ENCODE measurements around the gene PPP1R11.

The PPP1R11 gene

DNA sequence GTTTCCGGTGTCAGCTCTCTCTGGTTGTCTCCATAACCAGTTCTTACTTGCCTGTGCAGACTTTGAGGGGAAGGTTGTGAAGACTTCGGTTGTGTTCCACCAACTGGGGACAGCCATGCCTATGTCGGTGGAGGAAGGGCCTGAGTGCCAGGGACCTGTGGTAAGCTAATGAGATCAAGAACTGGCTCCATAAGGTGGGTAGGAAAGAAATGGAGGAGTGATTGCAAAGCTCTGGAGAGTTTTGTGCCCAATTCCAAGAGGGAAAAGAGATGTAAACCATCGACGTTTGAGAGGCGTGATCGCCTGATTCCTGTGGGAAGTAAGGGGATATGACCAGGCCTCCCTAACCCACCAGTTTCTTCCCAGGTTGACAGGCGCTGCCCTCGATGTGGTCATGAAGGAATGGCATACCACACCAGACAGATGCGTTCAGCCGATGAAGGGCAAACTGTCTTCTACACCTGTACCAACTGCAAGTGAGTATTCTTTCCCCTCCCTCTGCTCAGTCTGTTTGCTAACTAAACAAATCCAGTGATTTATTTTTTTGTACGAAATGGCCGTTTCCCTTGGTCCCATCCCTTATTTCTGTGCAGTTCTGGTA, 5.0 kb upstream of the PPP1R11 start:
- no peak for DNase-seq (ENCODE audit: low spot score)

DNA sequence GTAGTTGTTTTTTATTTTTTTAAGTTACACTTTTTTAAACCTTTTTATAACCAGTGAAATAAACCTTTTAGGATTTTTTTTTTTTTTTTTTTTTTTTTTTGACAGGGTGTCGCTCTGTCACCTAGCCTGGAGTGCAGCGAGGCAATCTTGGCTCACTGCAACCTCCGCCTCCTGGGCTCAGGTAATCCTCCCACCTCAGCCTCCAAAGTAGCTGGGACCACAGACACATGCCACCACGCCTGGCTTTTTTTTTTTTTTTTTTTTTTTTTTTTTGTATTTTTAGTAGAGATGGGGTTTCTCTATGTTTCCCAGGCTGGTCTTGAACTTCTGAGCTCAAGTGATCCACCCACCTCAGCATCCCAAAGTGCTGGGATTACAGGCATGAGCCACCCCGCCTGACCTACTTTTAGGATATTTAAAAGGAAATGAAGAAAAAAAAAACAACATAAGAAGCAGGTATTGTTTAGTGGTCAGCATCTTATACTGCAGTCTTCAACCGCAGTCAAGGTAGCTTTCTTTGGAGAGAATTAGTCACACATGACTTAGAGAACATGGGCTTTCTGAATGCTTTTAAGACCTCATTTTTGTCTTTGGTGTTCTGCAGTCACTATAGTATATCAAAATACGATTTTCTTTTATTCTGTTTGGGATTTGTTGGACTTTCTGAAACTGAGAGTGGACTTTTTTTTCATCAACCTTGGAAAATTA, 4.4 kb upstream of the PPP1R11 start:
- DNase-seq (ENCODE audit: low spot score): no peak

DNA sequence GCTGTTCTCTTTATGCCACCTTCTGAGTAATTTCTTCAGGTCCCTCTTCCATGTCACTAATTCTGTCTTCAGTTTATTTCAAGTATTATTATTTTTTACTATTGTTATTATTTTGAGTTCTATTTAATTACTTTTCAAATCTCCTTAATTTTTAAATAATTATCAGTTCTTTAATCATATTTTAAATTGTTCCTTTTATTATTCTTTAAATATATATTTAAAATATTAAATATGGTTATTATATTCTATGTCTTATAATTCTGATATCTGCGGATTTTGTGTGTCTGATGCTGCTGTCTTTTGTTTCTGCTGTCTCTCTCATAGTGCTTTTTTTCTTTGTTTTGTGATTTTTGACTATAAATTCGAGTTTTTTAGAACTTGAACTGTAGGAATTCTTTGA, 3.7 kb upstream of the PPP1R11 start:
- DNase-seq (ENCODE audit: low spot score): no peak

DNA sequence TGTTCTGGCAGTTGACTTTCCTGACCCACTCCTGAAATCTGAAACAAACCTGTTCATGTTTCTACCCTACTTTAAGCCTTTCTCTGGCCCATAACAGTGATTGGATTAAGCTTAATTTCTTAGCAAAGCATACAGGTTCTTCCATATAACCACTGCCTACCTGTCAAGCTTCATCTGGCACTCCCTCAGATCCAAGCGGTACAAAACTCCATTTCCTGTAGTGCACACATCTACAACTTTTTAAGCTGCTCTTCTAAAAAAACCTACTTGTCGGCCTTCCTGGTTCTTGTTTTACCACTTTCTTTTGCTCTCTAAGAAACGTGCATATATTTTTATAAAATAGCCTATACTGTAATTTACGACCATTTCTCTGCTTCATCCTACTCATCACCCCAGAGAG, 916 bp upstream of the PPP1R11 start:
- no peak for DNase-seq (ENCODE audit: low spot score)

DNA sequence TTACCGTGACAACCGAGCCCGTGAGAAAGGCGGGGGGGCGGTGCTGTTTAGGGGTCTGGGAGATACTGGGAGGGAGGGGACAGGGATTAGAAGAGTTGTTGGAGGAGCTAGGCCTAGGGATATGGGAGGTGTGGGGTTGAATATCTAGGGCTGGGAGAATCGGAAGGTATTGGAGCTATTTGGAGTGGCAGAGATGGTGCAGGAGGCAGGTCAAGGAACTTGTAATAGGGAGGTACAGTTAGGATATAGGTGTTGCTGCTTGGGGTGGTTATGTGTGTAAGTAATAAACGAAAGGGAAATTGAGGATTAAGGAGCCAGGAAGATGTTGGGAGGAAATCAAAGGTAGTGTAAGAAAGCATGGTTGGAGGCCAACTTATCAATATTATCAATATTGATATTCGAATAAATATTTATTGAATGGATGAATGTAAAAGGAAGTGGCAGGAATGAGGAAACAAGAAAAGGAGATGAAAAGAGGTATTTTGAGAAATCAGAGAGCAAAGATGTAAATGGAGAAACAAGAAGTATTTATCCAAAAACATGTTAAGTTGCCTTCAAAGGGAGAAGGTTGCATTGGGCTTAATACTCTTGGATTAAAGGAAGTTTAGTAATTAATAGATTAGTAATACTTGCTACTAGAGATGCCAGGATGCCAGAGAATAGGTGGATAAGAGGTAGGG, 602 bp downstream of the PPP1R11 start:
- DNase-seq (ENCODE audit: low spot score): no peak

DNA sequence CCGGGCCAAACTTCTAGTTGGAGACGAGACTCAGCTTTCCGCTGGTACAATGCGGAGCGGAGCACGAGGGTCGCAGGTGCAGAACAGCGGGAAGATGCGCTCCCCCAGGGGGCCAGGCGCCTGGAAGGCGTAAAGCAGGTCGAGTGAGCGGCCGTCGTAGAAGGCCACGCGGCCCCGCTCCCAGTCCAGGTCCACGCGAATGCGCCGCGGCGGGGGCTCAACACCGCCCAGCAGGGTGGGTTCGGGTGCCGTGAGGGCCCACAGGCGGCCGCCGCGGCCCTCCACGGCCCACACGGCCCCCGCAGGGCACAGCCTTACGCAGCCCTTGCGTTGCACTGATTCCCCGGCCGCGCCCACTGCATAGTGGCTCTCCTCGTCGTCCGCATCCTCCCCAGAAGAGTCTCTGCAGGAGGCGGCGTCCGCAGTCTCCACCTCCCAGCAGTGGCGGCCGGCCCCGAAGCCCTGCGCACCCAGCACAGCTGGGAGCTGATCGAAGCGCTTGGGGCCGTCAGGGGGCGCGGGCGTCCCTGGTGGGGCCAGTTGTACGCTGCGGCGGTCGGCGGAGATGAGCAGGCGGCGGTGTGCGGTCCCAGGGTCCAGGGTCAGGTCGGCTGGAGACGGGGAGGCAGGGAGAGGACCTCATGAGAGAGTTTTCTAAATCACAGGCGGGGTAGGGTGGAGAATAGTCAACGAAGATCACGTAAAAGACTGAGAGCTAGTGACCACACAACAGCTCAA, 4.3 kb downstream of the PPP1R11 start:
- no peak for DNase-seq (ENCODE audit: low spot score)

DNA sequence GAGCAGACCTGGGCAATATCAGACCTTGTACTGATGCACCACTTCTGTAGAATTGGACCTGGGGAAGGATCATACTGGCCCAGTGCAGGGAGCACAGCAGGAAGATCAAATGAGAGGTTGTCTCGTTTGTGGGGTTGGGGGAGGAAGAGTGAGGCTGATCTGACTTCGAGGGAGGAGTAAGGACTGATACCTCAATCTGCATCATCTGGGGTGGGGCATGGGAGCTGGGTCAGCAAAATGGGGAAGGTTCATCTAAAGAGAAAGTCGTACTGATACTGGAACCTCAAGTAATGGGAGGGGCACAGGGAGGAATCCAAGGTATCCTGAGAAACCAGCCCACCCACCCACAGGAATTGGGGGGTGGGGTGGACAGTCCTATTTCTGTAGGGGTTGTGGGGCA, 4.9 kb downstream of the PPP1R11 start:
- DNase-seq (ENCODE audit: low spot score): no peak

DNA sequence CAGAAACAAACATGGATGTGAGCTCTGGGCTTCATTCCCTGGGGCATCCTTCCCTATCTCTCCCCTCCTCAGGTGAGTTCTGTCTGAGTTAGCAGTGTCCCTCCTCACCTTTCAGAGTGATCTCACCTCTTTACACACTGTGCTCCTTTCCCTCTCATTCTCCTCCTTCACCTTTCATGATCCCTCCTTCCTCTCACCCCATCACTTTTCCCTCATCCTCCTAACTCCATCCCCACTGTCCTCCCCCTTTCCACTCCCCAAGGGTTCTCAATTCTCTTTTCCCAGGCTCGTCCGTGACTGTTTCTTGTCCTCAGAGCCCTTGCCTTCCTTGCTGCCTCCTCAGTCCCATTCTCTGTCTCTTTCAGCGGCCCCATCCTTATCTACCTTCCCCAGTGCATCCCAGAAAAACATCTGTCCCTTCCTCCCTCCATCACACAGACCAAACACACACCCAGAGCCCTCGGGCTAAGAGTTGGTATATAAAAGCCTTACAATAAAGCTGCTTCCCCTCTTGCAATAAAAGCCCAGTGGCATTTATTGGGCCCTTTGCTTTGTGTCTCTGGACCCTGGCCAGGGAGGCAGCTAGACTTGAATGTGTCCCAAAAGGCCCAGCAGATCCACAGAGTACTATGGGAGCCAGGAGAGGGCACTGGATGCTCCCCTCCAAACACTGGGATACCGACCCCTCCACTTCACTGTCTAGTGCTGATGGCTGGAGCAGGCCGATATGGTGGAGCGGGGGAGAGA, 6.7 kb downstream of the PPP1R11 start:
- no peak for DNase-seq (ENCODE audit: low spot score)

DNA sequence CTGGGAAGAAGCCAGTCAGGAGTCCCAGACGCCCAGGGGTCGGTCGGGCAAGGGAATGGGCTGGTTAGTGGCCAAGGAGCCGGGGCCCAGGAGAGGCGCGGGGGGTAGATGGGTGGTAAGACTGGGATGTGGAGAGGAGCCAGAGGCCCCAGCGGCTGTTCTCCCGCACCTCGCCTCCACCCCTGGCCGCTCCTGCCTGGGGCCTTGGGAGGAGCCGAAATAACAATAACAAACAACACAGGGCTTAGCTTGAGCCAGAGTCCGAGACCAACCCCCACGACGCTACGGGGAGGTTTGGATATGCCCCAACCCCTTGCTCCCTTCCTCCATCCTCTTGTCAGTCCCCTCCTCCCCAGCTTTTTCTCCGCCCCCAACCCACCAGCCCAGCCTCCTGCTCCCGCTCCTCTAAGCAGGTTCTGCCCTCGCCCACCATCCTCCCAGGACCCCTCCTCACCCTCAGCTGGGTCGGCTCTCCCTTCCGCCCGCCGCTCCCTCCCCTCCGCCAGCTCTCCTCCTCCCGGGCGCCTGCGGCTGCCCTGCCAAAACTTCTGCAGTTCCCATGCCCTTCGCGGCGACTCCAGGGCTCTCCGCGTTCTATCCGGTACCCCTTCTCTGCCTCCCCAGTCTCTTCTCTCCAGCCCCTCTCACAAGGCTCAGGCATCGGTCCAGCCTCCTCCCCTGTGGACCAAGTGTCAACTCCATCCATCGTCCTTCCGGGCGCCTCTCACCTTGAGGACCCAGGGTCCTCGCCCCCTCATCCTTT, 7.5 kb downstream of the PPP1R11 start:
- DNase-seq (ENCODE audit: low spot score): no peak

DNA sequence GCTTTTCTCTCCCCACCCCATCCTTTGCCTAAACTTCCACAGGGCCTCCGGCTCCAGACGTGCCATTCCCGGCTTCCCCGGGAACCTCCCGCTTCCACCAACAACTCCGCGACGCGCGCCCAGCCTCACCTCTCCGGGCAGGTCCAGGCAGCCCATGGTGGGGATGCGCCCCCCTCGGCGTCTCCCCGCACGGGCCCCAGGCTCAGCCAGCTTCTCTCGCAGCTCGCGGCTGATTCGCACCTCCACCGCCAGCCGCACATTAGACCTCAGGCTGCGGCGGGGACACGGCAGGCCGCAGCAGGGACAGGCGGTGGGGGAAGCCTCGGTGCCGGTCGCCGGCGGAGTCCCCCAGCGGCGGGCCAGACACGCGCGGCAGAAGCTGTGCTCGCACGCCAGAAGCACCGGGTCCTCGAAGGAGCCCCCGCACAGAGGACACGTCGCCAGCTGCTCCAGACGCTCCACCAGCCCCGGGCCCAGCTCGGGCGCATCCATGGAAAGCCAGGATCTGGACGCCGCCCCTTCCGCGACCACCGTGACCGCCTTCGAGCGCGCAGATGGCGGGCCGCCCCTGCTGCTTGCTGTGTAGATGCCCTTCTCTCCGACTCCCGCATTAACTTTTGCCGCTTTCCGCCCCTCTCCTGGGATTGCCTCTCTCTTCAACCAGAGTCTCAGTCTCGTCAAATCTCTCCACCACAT, 8.2 kb downstream of the PPP1R11 start, which contains the start of gene RNF39:
TSS of gene RNF39 (minus strand) at position 676 of the 696 bp plus-strand sequence. CDS start at position 492, 184 bp downstream.
- DNase-seq (ENCODE audit: low spot score): no peak

DNA sequence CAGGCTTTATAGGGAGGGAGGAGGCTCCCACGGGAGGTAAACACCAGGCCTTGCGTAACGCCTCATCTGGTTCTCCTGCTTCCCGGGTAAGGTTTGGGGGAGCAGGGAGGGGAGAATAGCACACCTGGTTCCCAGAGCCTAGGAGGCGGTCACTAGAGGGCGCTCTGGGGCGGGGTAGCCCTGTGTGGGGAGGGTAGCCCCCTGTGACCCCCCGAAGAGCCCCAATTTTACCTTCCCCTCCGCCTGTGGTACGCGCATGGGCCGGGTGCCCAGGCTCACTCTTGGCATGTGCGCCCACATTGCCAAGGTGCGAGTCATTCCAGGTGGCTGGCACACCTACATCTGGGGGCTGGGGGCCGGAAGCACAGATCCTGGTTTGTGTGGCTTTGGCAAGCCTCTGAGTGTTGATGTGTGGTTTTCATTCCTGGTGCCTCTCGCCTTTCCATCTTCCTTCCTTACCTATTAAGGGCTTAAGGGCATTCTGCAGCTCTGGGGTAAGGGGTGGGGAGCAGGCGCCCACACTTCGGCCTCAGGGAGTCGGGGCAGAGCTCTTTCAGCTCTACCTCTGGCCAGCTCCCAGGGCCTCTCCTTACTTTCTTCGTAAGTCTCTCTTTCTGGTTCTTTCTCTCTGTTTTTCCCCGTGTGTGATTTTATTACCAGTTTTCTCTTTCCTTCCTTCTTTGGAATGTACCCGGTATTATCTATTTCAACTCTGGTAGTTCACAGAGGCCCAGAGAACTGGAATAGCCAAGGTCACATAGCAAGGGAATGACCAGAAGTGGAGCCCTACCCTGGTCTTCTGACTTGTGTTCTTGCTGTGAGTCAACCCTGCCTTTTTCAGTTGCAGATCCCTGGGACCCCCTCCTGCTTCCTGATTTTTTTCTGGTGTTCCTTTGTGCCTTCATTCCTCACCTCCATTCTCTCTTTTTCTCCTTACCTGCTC, 9.1 kb downstream of the PPP1R11 start:
- no peak for DNase-seq (ENCODE audit: low spot score)

DNA sequence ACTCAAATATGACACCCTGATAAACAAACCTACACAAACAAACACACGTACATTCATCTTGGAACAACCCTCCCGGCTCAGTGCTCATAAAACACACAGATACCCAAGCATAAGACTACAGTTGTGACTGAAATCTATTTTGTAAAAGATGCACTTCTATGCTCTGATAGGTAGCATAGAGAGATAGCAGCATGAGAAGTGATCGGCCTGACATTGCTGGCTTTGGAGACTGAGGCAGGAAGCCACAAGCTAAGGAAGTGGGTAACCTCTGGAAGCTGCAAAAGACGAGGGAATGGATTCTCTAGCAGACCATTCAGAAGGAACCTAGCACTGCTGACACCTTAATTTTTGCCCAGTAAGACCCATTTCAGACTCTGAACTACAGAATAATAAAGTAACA, 10.2 kb downstream of the PPP1R11 start:
- DNase-seq (ENCODE audit: low spot score): no peak

DNA sequence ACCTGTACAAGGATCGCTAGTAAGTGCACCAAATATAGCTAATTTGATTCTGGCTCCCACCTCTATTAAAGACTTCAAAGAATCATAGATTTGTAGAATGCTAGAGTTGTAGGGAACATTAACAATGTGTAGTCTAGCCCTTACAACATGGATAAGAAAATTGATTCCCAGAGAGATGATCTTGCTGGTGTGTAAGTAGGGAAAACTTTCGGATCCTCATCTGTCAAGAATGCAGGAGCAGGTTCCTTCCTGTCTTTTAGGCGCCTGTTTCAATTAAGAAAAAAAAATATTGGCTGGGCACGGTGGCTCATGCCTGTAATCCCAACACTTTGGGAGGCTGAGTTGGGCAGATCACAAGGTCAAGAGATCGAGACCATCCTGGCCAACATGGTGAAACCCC, 20.9 kb downstream of the PPP1R11 start:
- DNase-seq (ENCODE audit: low spot score): no peak

DNA sequence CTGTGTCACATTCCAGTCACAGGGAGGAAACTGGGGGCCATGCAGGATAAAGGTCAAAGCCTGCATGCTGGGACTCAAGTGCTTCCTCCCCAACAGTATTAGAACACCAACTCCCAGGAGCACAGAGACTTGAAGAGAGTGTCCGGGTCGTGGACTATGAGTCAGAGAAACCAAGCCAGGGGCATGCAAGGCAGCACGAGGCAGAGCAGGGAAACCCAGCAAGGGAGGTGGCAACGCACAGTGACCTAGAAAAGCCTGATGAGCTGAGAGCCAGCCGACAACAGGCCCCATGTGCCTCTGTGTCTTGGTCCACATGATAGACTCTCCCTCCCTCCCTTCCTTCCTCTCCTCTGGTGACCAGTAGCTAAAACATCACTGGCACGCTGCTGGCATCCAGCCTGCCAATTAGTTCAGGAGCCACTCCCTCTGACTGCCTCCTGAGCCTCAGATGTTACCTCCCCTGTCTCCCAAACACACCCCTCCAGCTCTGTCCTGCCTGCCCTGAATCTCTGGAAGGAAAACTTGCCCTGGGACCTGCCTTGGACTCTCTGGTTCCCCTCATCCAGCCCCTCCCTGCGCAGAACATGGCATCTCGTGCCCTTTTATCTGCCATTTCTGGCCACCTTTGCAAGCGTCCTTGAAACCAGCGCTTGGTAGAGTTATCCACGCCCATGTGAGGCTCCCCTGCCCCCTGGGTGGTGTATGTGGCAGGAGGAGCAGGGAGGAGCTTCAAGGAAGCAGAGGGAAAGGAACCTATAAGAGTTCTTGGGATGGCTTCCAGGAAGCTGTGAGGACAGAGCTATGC, 24.8 kb downstream of the PPP1R11 start:
- no peak for DNase-seq (ENCODE audit: low spot score)

DNA sequence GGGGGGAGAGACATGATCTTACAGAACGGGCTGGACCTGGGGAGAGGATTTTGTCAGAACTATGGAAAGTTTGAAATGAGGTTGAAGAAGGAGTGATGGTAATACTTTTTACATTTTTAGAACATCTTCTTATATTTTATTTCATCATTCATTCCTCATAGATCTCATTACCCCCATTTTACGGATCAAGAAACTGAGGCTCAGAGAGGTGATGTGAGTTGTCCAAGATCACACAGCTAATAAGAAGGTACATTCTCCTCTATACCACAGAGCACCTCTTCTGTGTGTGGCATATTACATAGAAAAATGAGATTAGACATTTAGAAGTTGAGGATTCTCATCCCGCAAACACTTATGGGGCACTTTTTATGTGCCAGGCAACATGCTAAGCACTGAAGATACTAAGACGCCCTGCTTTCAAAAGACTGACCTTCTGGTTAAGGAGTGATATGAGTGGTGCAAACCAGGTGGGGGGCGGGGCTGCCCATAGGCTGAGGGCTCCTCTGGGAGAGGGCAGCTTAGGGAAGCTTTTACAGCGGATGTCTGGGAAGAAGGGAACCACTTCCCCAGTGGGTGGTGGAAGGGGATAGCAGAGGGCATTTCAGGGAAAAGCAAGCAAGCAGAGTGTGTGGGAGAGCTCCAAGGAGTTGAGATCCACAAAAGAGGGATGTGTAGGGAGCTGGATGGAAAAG, 26.0 kb downstream of the PPP1R11 start:
- no peak for DNase-seq (ENCODE audit: low spot score)

DNA sequence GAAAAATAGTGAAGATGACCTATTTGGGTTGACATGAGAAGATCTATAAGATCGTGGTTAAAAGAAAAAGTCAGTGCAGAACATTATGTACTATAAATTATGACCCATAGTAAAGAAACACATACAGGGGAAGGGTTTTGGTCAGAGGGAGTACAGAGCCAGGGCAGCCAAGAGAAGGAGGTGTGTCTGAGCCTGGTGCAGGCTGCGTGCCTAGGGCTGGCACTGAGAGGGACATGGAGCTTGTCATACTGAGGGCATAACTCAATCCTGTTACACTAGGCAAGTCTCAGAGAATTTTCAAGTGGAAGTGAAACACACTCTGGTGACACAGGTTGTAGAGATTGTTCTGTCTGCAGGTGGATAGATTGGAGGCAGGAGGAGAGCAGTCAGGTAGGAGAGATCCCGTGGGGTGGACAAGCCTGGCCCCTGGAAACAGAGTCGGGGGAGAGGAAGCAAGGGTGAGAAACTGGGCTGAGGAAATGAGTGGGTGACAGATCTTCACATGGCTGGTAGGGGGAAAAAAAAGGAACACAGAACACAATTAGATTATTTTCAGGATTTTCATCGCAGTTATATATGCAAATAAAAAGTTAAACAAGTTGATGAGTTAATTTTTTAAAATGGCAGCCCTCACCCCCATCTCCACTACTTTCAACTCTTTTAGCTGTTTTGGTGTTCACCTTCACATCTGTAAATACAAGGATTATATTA, 27.1 kb downstream of the PPP1R11 start:
- no peak for DNase-seq (ENCODE audit: low spot score)

DNA sequence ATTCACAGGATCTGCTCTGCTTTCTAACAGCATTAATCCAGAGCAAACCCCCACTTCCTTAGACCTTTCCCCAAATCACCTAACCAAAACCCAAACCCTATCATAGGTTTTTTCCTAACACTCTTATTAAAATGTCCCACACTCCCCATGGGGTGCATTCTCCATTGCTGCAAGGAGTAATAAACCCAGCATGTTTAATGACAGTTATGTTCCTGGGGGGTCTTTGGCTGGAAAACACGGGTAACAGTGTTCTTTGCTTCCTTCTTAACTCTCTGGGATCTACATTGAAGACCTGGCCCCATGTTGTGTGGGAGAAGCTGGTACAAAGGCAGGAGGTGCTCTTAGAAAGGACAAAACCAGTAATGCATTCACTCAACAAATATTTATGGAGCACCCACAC, 29.8 kb downstream of the PPP1R11 start:
- DNase-seq (ENCODE audit: low spot score): no peak
